Astrocyte of the cerebellum (primary cell): ENCODE results near the gene NPW.
"Not testable (repeated sequence)": the region's sequence is repeated elsewhere in the genome, so short reads cannot be mapped to it uniquely, and the experiment has no call there.

Experiments
- DNase-seq: peaks from one replicate; pipeline ENCODE4 v3.0.0-alpha.2; 2011; ENCODE audit warnings: low read depth
- H3K4me3 ChIP-seq: 2 replicates; pipeline ENCODE4 v1.5.1; 2011; ENCODE audit warnings: mild to moderate bottlenecking, low read depth, low read length, moderate library complexity
- CTCF ChIP-seq: IDR thresholded peaks from 2 replicates; pipeline ENCODE4 v1.5.1; 2012; ENCODE audit warnings: low read length, low read depth, moderate library complexity, mild to moderate bottlenecking; ENCODE audit errors: missing control alignments
- in situ Hi-C: cut with HindIII; loops from 2 replicates; pipeline ENCODE4 v1.10.0; 2017; ENCODE audit warnings: low sequenced_read_pairs

NPW gene

GRCh38 chr16:2009791-2010510 lies 9.6 kb upstream of the NPW start, which contains the start of gene ZNF598:
ZNF598 (minus strand) TSS chr16:2009821.
- no peak for TF ChIP-seq CTCF

GRCh38 chr16:2011726-2012125 lies 7.9 kb upstream of the NPW start:
- DNase-seq, H3K4me3 ChIP-seq, in situ Hi-C loops: not testable (repeated sequence)

More at GRCh38 chr16:2009791-2010510, 9.6 kb upstream of the NPW start, which contains the start of gene ZNF598:
- in situ Hi-C loops: no loop called here
- H3K4me3 ChIP-seq: peak within 1 kb of the TSS; percentile 67
- peak; percentile 33 for DNase-seq

- in situ Hi-C loops: no loop called here
- no peak for TF ChIP-seq CTCF
- no peak for DNase-seq
These were observed 6.1 kb upstream of the NPW start for GRCh38 chr16:2013527-2013926.

GRCh38 chr16:2015117-2015946 lies 4.3 kb upstream of the NPW start:
- TF ChIP-seq CTCF: no peak
- no peak overlapping the region for H3K4me3 ChIP-seq
- DNase-seq: no peak
- in situ Hi-C loops: no loop called here

More at GRCh38 chr16:2013527-2013926, 6.1 kb upstream of the NPW start:
- no peak overlapping the region for H3K4me3 ChIP-seq

GRCh38 chr16:2015947-2016208 lies 3.7 kb upstream of the NPW start:
- no peak for TF ChIP-seq CTCF
- no peak for DNase-seq
- in situ Hi-C loops: no loop called here
- no peak overlapping the region for H3K4me3 ChIP-seq

GRCh38 chr16:2016407-2016922 lies 3.1 kb upstream of the NPW start:
- H3K4me3 ChIP-seq: no peak overlapping the region
- DNase-seq: no peak
- in situ Hi-C loops: no loop called here
- peak; percentile 58 for TF ChIP-seq CTCF
